CD4-positive, alpha-beta T cell treated with Interleukin-21 for 1 hour (primary cell): ENCODE results near the gene TMEM250.

ENCODE experiments used
- DNase-seq: peaks from one replicate; pipeline ENCODE4 v3.0.0-alpha.2; 2020

TMEM250 gene

GRCh38 chr9:136081826-136082495 is 36.7 kb downstream of the TMEM250 start:
- no peak for DNase-seq

- no peak for DNase-seq
Observed at GRCh38 chr9:136081113-136081825, 37.4 kb downstream of the TMEM250 start.

GRCh38 chr9:136080716-136081112 is 38.0 kb downstream of the TMEM250 start:
- no peak for DNase-seq

- DNase-seq, result no peak
Observed at GRCh38 chr9:136079916-136080246, 38.8 kb downstream of the TMEM250 start.

- DNase-seq, result no peak
Observed at GRCh38 chr9:136079211-136079915, 39.3 kb downstream of the TMEM250 start.

- no peak for DNase-seq
Observed at GRCh38 chr9:136078498-136079011, 40.1 kb downstream of the TMEM250 start.

- no peak for DNase-seq
Observed at GRCh38 chr9:136078024-136078423, 40.7 kb downstream of the TMEM250 start.

GRCh38 chr9:136077491-136077890 is 41.2 kb downstream of the TMEM250 start:
- no peak for DNase-seq

- DNase-seq, result no peak
Observed at GRCh38 chr9:136075881-136076678, 42.6 kb downstream of the TMEM250 start.

GRCh38 chr9:136075134-136075841 is 43.4 kb downstream of the TMEM250 start:
- DNase-seq, result no peak

- DNase-seq, result no peak
Observed at GRCh38 chr9:136074706-136075105, 44.0 kb downstream of the TMEM250 start.
